GM12878 (cell line): ENCODE results near the gene LVRN. TPM values are rescaled to one million over a fixed set of nuclear protein-coding genes. Genes with fewer than 3 reads are reported as not detected.
A peak's percentile ranks its signal among the peaks of the same experiment; 100 is the strongest.

Experiments
- ATAC-seq: fragments of 200-7000 bp; cut with Tn5 transposase; 3 replicates; pipeline ENCODE4 v1.9.1; 2020; ENCODE audit warnings: mild to moderate bottlenecking, moderate library complexity
- BruUV-seq: library from RNA; stranded (reverse); fragments of 400-500 nt; replicated peaks from 2 replicates; lab custom pipeline; 2021; lab: Mats Ljungman, UMichigan
- CTCF ChIA-PET: fragments of 300-600 bp; sonication (Branson Sonifier 250); formaldehyde crosslinking; extraction: SDS; loops from one replicate; lab custom pipeline; 2021; ENCODE audit warnings: inconsistent platforms; lab: Yijun Ruan, JAX
- POLR2A ChIA-PET: fragments of 350-600 bp; formaldehyde crosslinking; extraction: SDS; loops from one replicate; lab custom pipeline; 2021; ENCODE audit warnings: inconsistent platforms; lab: Charles Lee
- RAD21 ChIA-PET: fragments of 300-600 bp; sonication (Branson Sonifier 250); formaldehyde crosslinking; loops from one replicate; lab custom pipeline; 2023; ENCODE audit warnings: antibody characterized with exemption; ENCODE audit not compliant: unreplicated experiment; lab: Charles Lee
- SMC1A ChIA-PET: fragments of 300-600 bp; sonication (Branson Sonifier 250); formaldehyde crosslinking; loops from one replicate; lab custom pipeline; 2023; ENCODE audit not compliant: unreplicated experiment, uncharacterized antibody; lab: Charles Lee
- DNase-seq: peaks from one replicate; pipeline ENCODE4 v3.0.0-alpha.2; 2011; ENCODE audit warnings: low read depth, low spot score
- FAIRE-seq: peaks from 3 replicates; lab custom pipeline; 2011; peaks lifted over from hg19 to GRCh38; lab: Jason Lieb, UNC
- H2AFZ ChIP-seq: 2 replicates; pipeline ENCODE4 v1.6.0; 2011; ENCODE audit warnings: low read depth, low read length, control low read depth; ENCODE audit not compliant: control insufficient read depth
- H3K27ac ChIP-seq: 2 replicates; pipeline ENCODE4 v1.5.1; 2011; ENCODE audit warnings: control low read depth; ENCODE audit not compliant: control insufficient read depth, insufficient read depth
- H3K27me3 ChIP-seq, 2 experiments: replicated peaks in 1 of 2; 2 replicates each; pipeline versions ENCODE4 v1.6.0 to v1.6.1; 2011; ENCODE audit warnings: low read length in 1 of 2; ENCODE audit not compliant: control insufficient read depth in 2 of 2, insufficient read depth in 2 of 2
- H3K36me3 ChIP-seq, 2 experiments: 2 replicates each; pipeline ENCODE4 v1.5.1; 2011; ENCODE audit warnings: low read length in 1 of 2; ENCODE audit not compliant: control insufficient read depth in 2 of 2, insufficient read depth in 2 of 2
- H3K4me1 ChIP-seq: 2 replicates; pipeline ENCODE4 v1.6.1; 2011; ENCODE audit warnings: mild to moderate bottlenecking, low read length, moderate library complexity, mixed read lengths; ENCODE audit not compliant: control insufficient read depth, insufficient read depth
- H3K4me2 ChIP-seq: 2 replicates; pipeline ENCODE4 v1.6.0; 2011; ENCODE audit warnings: control low read depth; ENCODE audit not compliant: control insufficient read depth, insufficient read depth
- H3K4me3 ChIP-seq: fragments of 200-600 bp; sonication (generic); 2 replicates; pipeline ENCODE4 v1.5.1; 2016
- H3K79me2 ChIP-seq: 2 replicates; pipeline ENCODE4 v1.6.0; 2011; ENCODE audit warnings: low read length; ENCODE audit not compliant: control insufficient read depth, insufficient read depth
- H3K9ac ChIP-seq: 2 replicates; pipeline ENCODE4 v1.8.0; 2011; ENCODE audit warnings: low read length, control low read depth, mixed read lengths; ENCODE audit not compliant: control insufficient read depth, insufficient read depth
- H3K9me3 ChIP-seq: replicated peaks from 3 replicates; pipeline ENCODE4 v1.5.1; 2011; ENCODE audit warnings: mild to moderate bottlenecking, low read length; ENCODE audit not compliant: control insufficient read depth, insufficient read depth
- H4K20me1 ChIP-seq: 2 replicates; pipeline ENCODE4 v1.6.0; 2011; ENCODE audit not compliant: control insufficient read depth, insufficient read depth
- MEF2A ChIP-seq: IDR thresholded peaks from 2 replicates; pipeline ENCODE4 v1.6.1; 2011; ENCODE audit warnings: low read depth, mild to moderate bottlenecking, low read length, moderate library complexity; ENCODE audit not compliant: insufficient read depth
- MEF2B ChIP-seq: fragments of 450-650 bp; IDR thresholded peaks from 2 replicates; pipeline ENCODE4 v1.6.1; 2018; ENCODE audit warnings: mild to moderate bottlenecking, moderate library complexity; ENCODE audit not compliant: partially characterized antibody, poor library complexity, severe bottlenecking
- MTA2 ChIP-seq: fragments of 450-650 bp; IDR thresholded peaks from 2 replicates; pipeline ENCODE4 v1.6.1; 2016; ENCODE audit warnings: low read depth, mild to moderate bottlenecking, moderate library complexity
- NR2F1 ChIP-seq: fragments of 450-650 bp; conservative IDR thresholded peaks from 2 replicates; pipeline ENCODE4 v1.6.1; 2017; ENCODE audit warnings: mild to moderate bottlenecking
- RUNX3 ChIP-seq: IDR thresholded peaks from 2 replicates; pipeline ENCODE4 v1.6.1; 2012; ENCODE audit warnings: low read length, inconsistent platforms
- TARDBP ChIP-seq: IDR thresholded peaks from 2 replicates; pipeline ENCODE4 v1.6.1; 2016; ENCODE audit warnings: borderline replicate concordance
- WGBS: methylation state at CpG from one replicate; pipeline ENCODE4 v1.1.6; 2016; ENCODE audit warnings: low lambda C conversion rate; ENCODE audit not compliant: insufficient replicate concordance, insufficient coverage; ENCODE audit errors: missing lambda C conversion rate; 5-methylcytosine and 5-hydroxymethylcytosine counted together
- in situ Hi-C: fragments of 300-500 bp; cut with MboI; formaldehyde crosslinking; loops from 9 replicates; pipeline ENCODE4 v1.14.3; 2018; ENCODE audit warnings: mixed read lengths
- intact Hi-C: fragments of 100-400 bp; cut with micrococcal nuclease; formaldehyde crosslinking; loops from one replicate; pipeline ENCODE4 v1.14.2; 2022; ENCODE audit not compliant: unreplicated experiment
- polyA plus RNA-seq, 11 experiments: library from polyadenylated mRNA; depleted of rRNA in 4 of 11; unstranded in 6 of 11; stranded (reverse) in 5 of 11; fragments of >200 nt; fragmentation: Nextera tagmentation in 4 of 11; fragmentation: Illumina TruSeq in 1 of 11; extraction: Ambion mirVana in 4 of 11; extraction: Trizol in 1 of 11; gene quantifications; 1 replicate in 1 of 11; 2 replicates in 10 of 11; pipeline versions ENCODE4 v1.2.1 to v1.2.3, GENCODE V29; 2011 to 2016; ENCODE audit warnings: inconsistent platforms in 2 of 11, missing spikeins in 2 of 11, low read depth in 1 of 11
- total RNA-seq, 4 experiments: library from RNA; depleted of rRNA in 3 of 4; stranded (reverse); fragments of >200 nt in 3 of 4; fragmentation: Illumina TruSeq in 1 of 4; extraction: Trizol in 1 of 4; gene quantifications; 2 replicates each; pipeline versions ENCODE4 v1.2.1 to v1.2.3, GENCODE V29; 2013 to 2021
- TF ChIP-seq, protein P1 (sequence below): fragments of 450-650 bp; IDR thresholded peaks from 2 replicates; pipeline ENCODE4 v1.6.1; 2017; ENCODE audit warnings: low read depth, mild to moderate bottlenecking, moderate library complexity

LVRN gene
- total and polyA plus RNA-seq, 10 of the 15 experiments (the other 5 are each of a cell fraction or from before 2014, with no cell fraction given), result 0.04 to 0.87 (median 0.11) TPM; not detected in 4

- ChIA-PET RAD21 (interaction anchor here (0.9 to 2.5 kb wide), 7 partner anchors 36 to 724 kb away, joined by 3 to 8 read pairs (median 4); no protein-coding TSS in a partner anchor), SMC1A (interaction anchor here (0.6 to 3.4 kb wide), 10 partner anchors 10 to 398 kb away, joined by 3 to 12 read pairs (median 3); no protein-coding TSS in a partner anchor), POLR2A (no interaction called here), CTCF (interaction anchor here (0.9 to 2.5 kb wide), 6 partner anchors 11 to 409 kb away, joined by 3 to 8 read pairs (median 5); no protein-coding TSS in a partner anchor)
- peak; percentile 81 for FAIRE-seq
- Histone ChIP-seq H3K9me3 (no peaks in the 10 kb centered on the region), H3K79me2 (no peaks in the 10 kb centered on the region), H3K9ac (no peak overlapping the region), H3K36me3 (no peaks in the 10 kb centered on the region), H3K27me3 (no peaks in the 10 kb centered on the region; a peak in 1 of 4 replicates), H3K4me3 (no peak overlapping the region), H3K4me1 (peaks cover 13% of the 10 kb centered on the region; the same call in 1 of the 2 replicates), H2AFZ (no peak overlapping the region), H3K4me2 (0 out of 2 replicates have a peak overlapping the region, but pooled peaks have one; percentile 28), H4K20me1 (no peaks in the 10 kb centered on the region), H3K27ac (no peak overlapping the region)
- WGBS, result 0% methylated on average over 3 of the region's 3 CpGs
- ATAC-seq, result peak; percentile 78
- no TSS peak for BruUV-seq
- intact Hi-C loops, result loop anchor here (1.0 kb wide), 1 partner anchor 192 kb away; the partner anchor contains the start of genes AP3S1 and ATG12
- in situ Hi-C loops, result no loop called here
- DNase-seq, result no peak
- 0 out of 2 replicates have a peak, but pooled peaks have one; percentile 15 for TF ChIP-seq MTA2
- TF ChIP-seq MEF2B, result peak; percentile 48
- 0 out of 2 replicates have a peak, but pooled peaks have one; percentile 9 for TF ChIP-seq MEF2A
- TF ChIP-seq NR2F1, result no peak
- peak; percentile 52 for TF ChIP-seq RUNX3
- TF ChIP-seq, protein P1, sequence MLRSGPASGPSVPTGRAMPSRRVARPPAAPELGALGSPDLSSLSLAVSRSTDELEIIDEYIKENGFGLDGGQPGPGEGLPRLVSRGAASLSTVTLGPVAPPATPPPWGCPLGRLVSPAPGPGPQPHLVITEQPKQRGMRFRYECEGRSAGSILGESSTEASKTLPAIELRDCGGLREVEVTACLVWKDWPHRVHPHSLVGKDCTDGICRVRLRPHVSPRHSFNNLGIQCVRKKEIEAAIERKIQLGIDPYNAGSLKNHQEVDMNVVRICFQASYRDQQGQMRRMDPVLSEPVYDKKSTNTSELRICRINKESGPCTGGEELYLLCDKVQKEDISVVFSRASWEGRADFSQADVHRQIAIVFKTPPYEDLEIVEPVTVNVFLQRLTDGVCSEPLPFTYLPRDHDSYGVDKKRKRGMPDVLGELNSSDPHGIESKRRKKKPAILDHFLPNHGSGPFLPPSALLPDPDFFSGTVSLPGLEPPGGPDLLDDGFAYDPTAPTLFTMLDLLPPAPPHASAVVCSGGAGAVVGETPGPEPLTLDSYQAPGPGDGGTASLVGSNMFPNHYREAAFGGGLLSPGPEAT, result 0 out of 2 replicates have a peak, but pooled peaks have one; percentile 48
- TF ChIP-seq TARDBP, result no peak
Observed at GRCh38 chr5:116032991-116033390, 70.7 kb downstream of the LVRN start.
